K562 treated with DMSO at 1 percent for 4 hours (cell line): ENCODE data around the gene MTIF3. TPM values are rescaled to one million over a fixed set of nuclear protein-coding genes. Genes with fewer than 3 reads are reported as not detected.

Source experiments
- total RNA-seq: library from RNA; unstranded; fragments of 300-600 nt; gene quantifications from 2 replicates; pipeline ENCODE4 v1.2.3, GENCODE V29; 2022; ENCODE audit not compliant: insufficient read depth

The MTIF3 gene, protein sequence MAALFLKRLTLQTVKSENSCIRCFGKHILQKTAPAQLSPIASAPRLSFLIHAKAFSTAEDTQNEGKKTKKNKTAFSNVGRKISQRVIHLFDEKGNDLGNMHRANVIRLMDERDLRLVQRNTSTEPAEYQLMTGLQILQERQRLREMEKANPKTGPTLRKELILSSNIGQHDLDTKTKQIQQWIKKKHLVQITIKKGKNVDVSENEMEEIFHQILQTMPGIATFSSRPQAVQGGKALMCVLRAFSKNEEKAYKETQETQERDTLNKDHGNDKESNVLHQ
- total RNA-seq, result 30.1 and 46.0 TPM in 2 replicates

DNA sequence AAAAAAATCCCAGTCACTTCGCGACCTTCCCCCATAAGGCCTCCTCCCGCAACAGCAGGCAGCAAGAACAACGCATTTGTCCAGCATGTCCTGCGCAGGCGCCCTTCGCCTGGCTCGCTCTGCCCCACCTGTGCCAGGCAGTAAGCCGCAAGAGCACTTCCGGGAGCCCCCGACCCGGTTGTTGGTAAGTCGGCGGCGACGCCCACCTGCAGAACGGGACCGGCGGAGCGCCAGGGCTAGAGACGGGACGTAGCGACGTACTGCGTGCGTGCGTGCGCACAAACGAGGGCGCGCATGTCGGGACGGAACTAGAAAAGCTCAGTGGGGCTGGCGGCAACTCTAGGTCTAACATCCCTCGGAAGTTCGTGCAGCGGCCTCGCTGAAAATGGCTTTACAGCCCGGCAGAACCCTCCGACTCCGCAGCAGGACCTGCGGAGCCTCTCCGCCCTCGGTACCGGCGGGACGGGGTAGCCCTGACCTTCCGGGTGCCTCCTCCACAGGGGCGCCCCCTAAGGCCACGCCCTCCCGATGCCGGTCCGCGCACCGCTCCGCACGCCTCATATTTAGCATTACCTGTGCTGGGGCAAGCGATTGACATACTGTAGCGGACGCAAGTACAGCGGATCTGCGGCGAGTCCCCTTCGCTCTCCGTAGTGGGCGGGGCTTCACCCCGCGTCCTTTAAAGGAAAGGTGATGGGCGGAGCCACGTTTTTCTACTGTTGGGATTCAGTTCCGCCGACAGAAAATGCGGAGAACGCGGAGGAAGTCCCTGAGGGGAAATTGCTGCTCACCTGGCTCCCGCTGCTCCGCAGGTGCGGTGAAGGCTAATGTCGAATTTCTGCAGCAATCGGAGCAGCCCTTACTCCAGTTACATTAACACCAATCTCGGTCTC is at the start of gene MTIF3:
Gene MTIF3 (minus strand): TSS at position 629 of the 893 bp plus-strand sequence. CDS start 10,116 bp downstream, outside the sequence.

DNA sequence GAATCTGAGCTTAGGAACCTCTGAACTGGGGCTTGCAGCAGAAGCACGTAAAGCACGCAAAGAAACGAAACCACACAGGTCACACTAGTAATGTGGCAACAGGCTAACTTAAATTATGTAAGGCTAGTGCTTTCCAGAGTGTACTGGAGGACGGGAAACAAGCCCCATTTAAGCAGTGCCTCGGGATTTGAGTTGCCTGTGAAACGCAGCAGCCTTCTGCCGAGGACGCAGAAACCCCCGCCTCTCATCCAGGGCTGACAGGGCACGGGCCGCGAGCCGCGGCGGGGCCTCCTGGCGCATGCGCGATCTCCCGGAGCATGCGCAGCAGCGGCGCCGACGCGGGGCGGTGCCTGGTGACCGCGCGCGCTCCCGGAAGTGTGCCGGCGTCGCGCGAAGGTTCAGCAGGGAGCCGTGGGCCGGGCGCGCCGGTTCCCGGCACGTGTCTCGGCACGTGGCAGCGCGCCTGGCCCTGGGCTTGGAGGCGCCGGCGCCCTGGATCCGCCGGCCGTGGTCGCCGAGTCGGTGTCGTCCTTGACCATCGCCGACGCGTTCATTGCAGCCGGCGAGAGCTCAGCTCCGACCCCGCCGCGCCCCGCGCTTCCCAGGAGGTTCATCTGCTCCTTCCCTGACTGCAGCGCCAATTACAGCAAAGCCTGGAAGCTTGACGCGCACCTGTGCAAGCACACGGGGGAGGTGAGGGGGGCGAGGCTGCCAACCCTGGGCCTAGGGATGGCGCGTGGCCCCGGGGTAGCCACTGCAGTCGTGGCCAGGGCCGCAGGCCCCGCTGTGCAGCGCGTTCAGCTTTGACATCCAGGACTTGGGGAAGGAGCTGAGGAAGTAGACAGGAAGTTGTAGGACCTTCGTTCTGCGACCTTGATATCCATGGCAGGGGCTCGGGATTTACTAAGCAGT is 25.9 kb downstream of the MTIF3 start, which contains the start of gene GTF3A:
Gene GTF3A (plus strand): TSS at position 374 of the 912 bp plus-strand sequence.

Other genes with a start within 250 kb of the MTIF3 start
- 1,697 and 1,847 TPM in 2 replicates for gene RPL21, start 199.0 kb downstream of the MTIF3 start, total RNA-seq
- 1.5 TPM in 1 of 2 replicates, not detected in the other for gene RASL11A, start 179.7 kb downstream of the MTIF3 start, total RNA-seq
- gene GTF3A, start 25.9 kb downstream of the MTIF3 start, total RNA-seq, result 123 TPM in 2 replicates
- 3.3 and 3.5 TPM in 2 replicates for gene LNX2, start 170.0 kb upstream of the MTIF3 start, total RNA-seq
- 126 and 143 TPM in 2 replicates for gene POLR1D, start 171.3 kb upstream of the MTIF3 start, total RNA-seq